HEK293 (cell line): ENCODE results near the gene LILRA1.
A peak's percentile ranks its signal among the peaks of the same experiment; 100 is the strongest.

Experiments
- CTCF ChIA-PET: fragments of 350-600 bp; formaldehyde crosslinking; extraction: SDS; loops from one replicate; lab custom pipeline; 2021; ENCODE audit warnings: antibody characterized with exemption; lab: Yijun Ruan, JAX
- POLR2A ChIA-PET: fragments of 300-600 bp; formaldehyde crosslinking; extraction: SDS; loops from one replicate; lab custom pipeline; 2020; ENCODE audit warnings: antibody characterized with exemption, inconsistent platforms; lab: Yijun Ruan, JAX
- H3K27ac ChIP-seq: fragments of 200-500 bp; sonication (Bioruptor generic); 2 replicates; pipeline ENCODE4 v1.5.1; 2014; ENCODE audit warnings: low read depth, low read length, control low read depth, inconsistent platforms; ENCODE audit errors: extremely low read depth
- H3K36me3 ChIP-seq, 2 experiments: fragments of 200-500 bp in 1 of 2; sonication (Bioruptor generic) in 1 of 2; 1 replicate in 1 of 2; 2 replicates in 1 of 2; pipeline ENCODE4 v1.5.1; 2014 to 2017; ENCODE audit warnings: inconsistent platforms in 2 of 2, low read length in 2 of 2; ENCODE audit not compliant: control insufficient read depth in 2 of 2, insufficient read depth in 1 of 2
- H3K4me1 ChIP-seq: fragments of 200-500 bp; sonication (Bioruptor generic); 2 replicates; pipeline ENCODE4 v1.5.1; 2014; ENCODE audit warnings: mild to moderate bottlenecking, low read length, inconsistent platforms; ENCODE audit not compliant: control insufficient read depth, insufficient read depth
- H3K4me3 ChIP-seq: 2 replicates; pipeline ENCODE4 v1.5.1; 2011; ENCODE audit warnings: low read depth, mild to moderate bottlenecking, control low read depth, low read length, moderate library complexity
- H3K9me3 ChIP-seq: fragments of 200-500 bp; sonication (Bioruptor generic); 2 replicates; pipeline ENCODE4 v1.5.1; 2014; ENCODE audit warnings: low read depth, low read length, inconsistent platforms; ENCODE audit not compliant: control insufficient read depth, insufficient read depth
- OVOL3 ChIP-seq: fragments of 450-650 bp; formaldehyde crosslinking; IDR thresholded peaks from 2 replicates; pipeline ENCODE4 v1.5.1; 2016; ENCODE audit warnings: missing biosample characterization, missing genetic modification characterization
- SETDB1 ChIP-seq: IDR thresholded peaks from one replicate; pipeline ENCODE4 v1.6.1; 2017; ENCODE audit warnings: mild to moderate bottlenecking, low read length, moderate library complexity, mixed read lengths; ENCODE audit not compliant: insufficient read length
- ZFP69B ChIP-seq: fragments of 450-650 bp; formaldehyde crosslinking; IDR thresholded peaks from 2 replicates; pipeline ENCODE4 v1.5.1; 2016; ENCODE audit warnings: missing biosample characterization, missing genetic modification characterization
- ZNF184 ChIP-seq: fragments of 450-650 bp; IDR thresholded peaks from 2 replicates; pipeline ENCODE4 v1.5.1; 2018; ENCODE audit warnings: missing biosample characterization, mild to moderate bottlenecking, missing genetic modification characterization
- ZNF555 ChIP-seq: fragments of 450-650 bp; formaldehyde crosslinking; conservative IDR thresholded peaks from 2 replicates; pipeline ENCODE4 v1.5.1; 2017; ENCODE audit warnings: missing biosample characterization, mild to moderate bottlenecking, missing genetic modification characterization, inconsistent platforms
- ZNF558 ChIP-seq: fragments of 450-650 bp; formaldehyde crosslinking; IDR thresholded peaks from 2 replicates; pipeline ENCODE4 v1.5.1; 2016; ENCODE audit warnings: missing biosample characterization, missing genetic modification characterization
- ZNF585B ChIP-seq: fragments of 450-650 bp; formaldehyde crosslinking; IDR thresholded peaks from 2 replicates; pipeline ENCODE4 v1.5.1; 2016; ENCODE audit warnings: missing biosample characterization, missing genetic modification characterization
- ZNF670 ChIP-seq: fragments of 450-650 bp; formaldehyde crosslinking; IDR thresholded peaks from 2 replicates; pipeline ENCODE4 v1.5.1; 2016; ENCODE audit warnings: missing biosample characterization, missing genetic modification characterization, low read depth
- ZNF707 ChIP-seq: fragments of 450-650 bp; formaldehyde crosslinking; IDR thresholded peaks from 2 replicates; pipeline ENCODE4 v1.5.1; 2016; ENCODE audit warnings: missing biosample characterization, missing genetic modification characterization
- TF ChIP-seq, protein P1 (sequence below): fragments of 450-650 bp; formaldehyde crosslinking; IDR thresholded peaks from 2 replicates; pipeline ENCODE4 v1.5.1; 2016; ENCODE audit warnings: missing biosample characterization, missing genetic modification characterization
- TF ChIP-seq, protein P2 (sequence below): fragments of 450-650 bp; IDR thresholded peaks from 2 replicates; pipeline ENCODE4 v1.5.1; 2018; ENCODE audit warnings: missing biosample characterization, missing genetic modification characterization
- TF ChIP-seq, protein P3 (sequence below): fragments of 450-650 bp; formaldehyde crosslinking; IDR thresholded peaks from 2 replicates; pipeline ENCODE4; 2016; ENCODE audit warnings: missing biosample characterization, missing genetic modification characterization
- TF ChIP-seq, protein P4 (sequence below): fragments of 450-650 bp; formaldehyde crosslinking; IDR thresholded peaks from 2 replicates; pipeline ENCODE4 v1.5.1; 2016; ENCODE audit warnings: missing biosample characterization, missing genetic modification characterization

The LILRA1 gene

DNA sequence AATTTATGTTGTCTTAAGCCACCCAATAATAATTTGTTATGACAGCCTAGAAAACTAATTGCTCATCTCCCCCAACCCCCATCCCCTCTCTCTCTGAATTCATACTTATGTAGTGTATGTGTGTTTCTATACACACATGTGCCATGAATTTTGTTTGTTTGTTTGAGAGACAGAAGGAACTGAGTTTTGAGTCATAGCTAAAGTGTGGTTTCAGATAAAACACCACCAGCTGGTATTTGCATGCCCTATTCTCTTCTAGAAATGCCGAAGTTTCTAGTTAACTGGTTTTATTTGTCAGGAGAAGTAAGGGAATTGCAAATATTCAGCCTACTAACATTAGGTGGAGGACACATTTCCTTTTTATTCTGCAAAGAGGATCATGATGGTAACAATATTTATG is 37.2 kb upstream of the LILRA1 start (continued):
- TF ChIP-seq, protein P1, sequence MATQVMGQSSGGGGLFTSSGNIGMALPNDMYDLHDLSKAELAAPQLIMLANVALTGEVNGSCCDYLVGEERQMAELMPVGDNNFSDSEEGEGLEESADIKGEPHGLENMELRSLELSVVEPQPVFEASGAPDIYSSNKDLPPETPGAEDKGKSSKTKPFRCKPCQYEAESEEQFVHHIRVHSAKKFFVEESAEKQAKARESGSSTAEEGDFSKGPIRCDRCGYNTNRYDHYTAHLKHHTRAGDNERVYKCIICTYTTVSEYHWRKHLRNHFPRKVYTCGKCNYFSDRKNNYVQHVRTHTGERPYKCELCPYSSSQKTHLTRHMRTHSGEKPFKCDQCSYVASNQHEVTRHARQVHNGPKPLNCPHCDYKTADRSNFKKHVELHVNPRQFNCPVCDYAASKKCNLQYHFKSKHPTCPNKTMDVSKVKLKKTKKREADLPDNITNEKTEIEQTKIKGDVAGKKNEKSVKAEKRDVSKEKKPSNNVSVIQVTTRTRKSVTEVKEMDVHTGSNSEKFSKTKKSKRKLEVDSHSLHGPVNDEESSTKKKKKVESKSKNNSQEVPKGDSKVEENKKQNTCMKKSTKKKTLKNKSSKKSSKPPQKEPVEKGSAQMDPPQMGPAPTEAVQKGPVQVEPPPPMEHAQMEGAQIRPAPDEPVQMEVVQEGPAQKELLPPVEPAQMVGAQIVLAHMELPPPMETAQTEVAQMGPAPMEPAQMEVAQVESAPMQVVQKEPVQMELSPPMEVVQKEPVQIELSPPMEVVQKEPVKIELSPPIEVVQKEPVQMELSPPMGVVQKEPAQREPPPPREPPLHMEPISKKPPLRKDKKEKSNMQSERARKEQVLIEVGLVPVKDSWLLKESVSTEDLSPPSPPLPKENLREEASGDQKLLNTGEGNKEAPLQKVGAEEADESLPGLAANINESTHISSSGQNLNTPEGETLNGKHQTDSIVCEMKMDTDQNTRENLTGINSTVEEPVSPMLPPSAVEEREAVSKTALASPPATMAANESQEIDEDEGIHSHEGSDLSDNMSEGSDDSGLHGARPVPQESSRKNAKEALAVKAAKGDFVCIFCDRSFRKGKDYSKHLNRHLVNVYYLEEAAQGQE (tag by site-specific recombination), result no peak
- no peak for TF ChIP-seq ZNF707 (tag by site-specific recombination)
- no peak for TF ChIP-seq ZNF585B (tag by site-specific recombination)
- no peak for TF ChIP-seq ZNF558
- TF ChIP-seq, protein P2, sequence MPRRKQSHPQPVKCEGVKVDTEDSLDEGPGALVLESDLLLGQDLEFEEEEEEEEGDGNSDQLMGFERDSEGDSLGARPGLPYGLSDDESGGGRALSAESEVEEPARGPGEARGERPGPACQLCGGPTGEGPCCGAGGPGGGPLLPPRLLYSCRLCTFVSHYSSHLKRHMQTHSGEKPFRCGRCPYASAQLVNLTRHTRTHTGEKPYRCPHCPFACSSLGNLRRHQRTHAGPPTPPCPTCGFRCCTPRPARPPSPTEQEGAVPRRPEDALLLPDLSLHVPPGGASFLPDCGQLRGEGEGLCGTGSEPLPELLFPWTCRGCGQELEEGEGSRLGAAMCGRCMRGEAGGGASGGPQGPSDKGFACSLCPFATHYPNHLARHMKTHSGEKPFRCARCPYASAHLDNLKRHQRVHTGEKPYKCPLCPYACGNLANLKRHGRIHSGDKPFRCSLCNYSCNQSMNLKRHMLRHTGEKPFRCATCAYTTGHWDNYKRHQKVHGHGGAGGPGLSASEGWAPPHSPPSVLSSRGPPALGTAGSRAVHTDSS (tag by site-specific recombination), result no peak
- TF ChIP-seq, protein P3, sequence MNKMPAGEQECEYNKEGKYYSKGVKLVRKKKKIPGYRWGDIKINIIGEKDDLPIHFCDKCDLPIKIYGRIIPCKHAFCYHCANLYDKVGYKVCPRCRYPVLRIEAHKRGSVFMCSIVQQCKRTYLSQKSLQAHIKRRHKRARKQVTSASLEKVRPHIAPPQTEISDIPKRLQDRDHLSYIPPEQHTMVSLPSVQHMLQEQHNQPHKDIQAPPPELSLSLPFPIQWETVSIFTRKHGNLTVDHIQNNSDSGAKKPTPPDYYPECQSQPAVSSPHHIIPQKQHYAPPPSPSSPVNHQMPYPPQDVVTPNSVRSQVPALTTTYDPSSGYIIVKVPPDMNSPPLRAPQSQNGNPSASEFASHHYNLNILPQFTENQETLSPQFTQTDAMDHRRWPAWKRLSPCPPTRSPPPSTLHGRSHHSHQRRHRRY, result no peak
- no peak for TF ChIP-seq ZFP69B (tag by site-specific recombination)
- no peak for TF ChIP-seq ZNF555 (tag by site-specific recombination)
- TF ChIP-seq, all 188 proteins: peak for 0

DNA sequence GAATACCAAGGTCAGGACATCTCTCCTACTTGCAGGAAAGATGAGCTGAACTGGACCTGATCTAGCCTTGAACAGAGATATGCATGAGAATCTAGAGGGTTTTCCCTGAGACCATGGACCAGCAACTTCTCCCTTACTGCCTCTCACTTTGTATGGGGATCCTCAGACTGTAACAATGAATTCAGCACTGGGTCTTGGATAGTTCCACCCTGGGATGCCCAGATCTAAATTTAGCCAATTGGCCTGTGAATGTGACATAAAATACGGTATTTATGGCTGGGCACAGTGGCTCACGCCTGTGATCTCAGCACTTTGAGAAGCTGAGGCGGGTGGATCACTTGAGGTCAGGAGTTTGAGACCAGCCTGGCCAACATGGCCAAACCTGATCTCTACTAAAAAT is 35.1 kb upstream of the LILRA1 start:
- Histone ChIP-seq H3K4me1 (no peaks in the 10 kb centered on the region), H3K36me3 (no peaks in the 10 kb centered on the region), H3K9me3 (no peaks in the 10 kb centered on the region), H3K4me3 (no peak overlapping the region), H3K27ac (no peak overlapping the region)
- POLR2A ChIA-PET, result no interaction called here
- CTCF ChIA-PET, result interaction anchor here (0.6 to 0.9 kb wide), 2 partner anchors 116 to 1614 kb away, joined by 3 to 4 read pairs; no protein-coding TSS in a partner anchor
- no peak for TF ChIP-seq ZNF670 (tag by site-specific recombination)
- TF ChIP-seq ZNF184 (tag by site-specific recombination), result no peak
- no peak for TF ChIP-seq OVOL3
- TF ChIP-seq, protein P1 (tag by site-specific recombination), result 0 out of 2 replicates have a peak, but pooled peaks have one; percentile 28
- TF ChIP-seq, protein P4, sequence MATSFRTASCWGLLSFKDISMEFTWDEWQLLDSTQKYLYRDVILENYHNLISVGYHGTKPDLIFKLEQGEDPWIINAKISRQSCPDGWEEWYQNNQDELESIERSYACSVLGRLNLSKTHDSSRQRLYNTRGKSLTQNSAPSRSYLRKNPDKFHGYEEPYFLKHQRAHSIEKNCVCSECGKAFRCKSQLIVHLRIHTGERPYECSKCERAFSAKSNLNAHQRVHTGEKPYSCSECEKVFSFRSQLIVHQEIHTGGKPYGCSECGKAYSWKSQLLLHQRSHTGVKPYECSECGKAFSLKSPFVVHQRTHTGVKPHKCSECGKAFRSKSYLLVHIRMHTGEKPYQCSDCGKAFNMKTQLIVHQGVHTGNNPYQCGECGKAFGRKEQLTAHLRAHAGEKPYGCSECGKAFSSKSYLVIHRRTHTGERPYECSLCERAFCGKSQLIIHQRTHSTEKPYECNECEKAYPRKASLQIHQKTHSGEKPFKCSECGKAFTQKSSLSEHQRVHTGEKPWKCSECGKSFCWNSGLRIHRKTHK (tag by site-specific recombination), result no peak
- no peak for TF ChIP-seq SETDB1
